Measurements from ENCODE around the gene WASL.

DNA sequence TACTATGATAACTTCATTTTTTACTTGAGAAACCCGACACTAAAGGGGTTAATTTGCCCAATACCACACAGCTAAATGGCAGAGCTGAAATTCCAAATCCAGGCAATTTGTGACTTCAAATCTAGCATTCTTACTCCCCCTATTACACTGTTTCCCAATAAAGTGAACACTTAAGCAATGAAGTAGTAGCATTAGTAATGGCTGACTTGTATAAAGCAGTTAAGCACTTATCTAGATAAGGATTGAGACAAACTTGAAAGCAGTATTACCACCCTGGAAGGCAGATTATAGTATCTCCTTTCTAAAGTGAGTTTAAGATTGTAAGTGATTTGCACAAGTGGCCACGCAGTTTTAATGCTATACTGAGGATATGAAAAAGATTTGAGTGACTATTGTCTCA, 39.3 kb downstream of the WASL start:
- TF ChIP-seq, protein P1, sequence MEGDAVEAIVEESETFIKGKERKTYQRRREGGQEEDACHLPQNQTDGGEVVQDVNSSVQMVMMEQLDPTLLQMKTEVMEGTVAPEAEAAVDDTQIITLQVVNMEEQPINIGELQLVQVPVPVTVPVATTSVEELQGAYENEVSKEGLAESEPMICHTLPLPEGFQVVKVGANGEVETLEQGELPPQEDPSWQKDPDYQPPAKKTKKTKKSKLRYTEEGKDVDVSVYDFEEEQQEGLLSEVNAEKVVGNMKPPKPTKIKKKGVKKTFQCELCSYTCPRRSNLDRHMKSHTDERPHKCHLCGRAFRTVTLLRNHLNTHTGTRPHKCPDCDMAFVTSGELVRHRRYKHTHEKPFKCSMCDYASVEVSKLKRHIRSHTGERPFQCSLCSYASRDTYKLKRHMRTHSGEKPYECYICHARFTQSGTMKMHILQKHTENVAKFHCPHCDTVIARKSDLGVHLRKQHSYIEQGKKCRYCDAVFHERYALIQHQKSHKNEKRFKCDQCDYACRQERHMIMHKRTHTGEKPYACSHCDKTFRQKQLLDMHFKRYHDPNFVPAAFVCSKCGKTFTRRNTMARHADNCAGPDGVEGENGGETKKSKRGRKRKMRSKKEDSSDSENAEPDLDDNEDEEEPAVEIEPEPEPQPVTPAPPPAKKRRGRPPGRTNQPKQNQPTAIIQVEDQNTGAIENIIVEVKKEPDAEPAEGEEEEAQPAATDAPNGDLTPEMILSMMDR (IDR thresholded peaks at IDR 0.05) = no peak
- TF ChIP-seq POLR2A (IDR thresholded peaks at IDR 0.05) = no peak

All from uterus (tissue), 2 donors.